MM.1S (cell line): ENCODE data around the gene SLCO1B3.

Experiments
- DNase-seq: peaks from one replicate; pipeline ENCODE4 v3.0.0-alpha.2; 2015
- H2AFZ ChIP-seq: fragments of 300-600 bp; sonication (generic); 2 replicates; pipeline ENCODE4 v1.6.0; 2016; ENCODE audit warnings: antibody characterized with exemption, low read length
- H3F3A ChIP-seq: fragments of 300-600 bp; sonication (generic); 2 replicates; pipeline ENCODE4 v1.6.1; 2016; ENCODE audit warnings: mild to moderate bottlenecking, antibody characterized with exemption, low read length, moderate library complexity, mixed read lengths; ENCODE audit not compliant: insufficient read depth
- H3K27ac ChIP-seq: fragments of 300-600 bp; sonication (generic); 2 replicates; pipeline ENCODE4 v1.5.1; 2016; ENCODE audit warnings: mild to moderate bottlenecking, low read length
- H3K27me3 ChIP-seq: fragments of 300-600 bp; sonication (generic); replicated peaks from 2 replicates; pipeline ENCODE4 v1.6.0; 2016; ENCODE audit warnings: low read length; ENCODE audit not compliant: insufficient read depth
- H3K36me3 ChIP-seq: fragments of 300-600 bp; sonication (generic); replicated peaks from 2 replicates; pipeline ENCODE4 v1.6.1; 2016; ENCODE audit warnings: mild to moderate bottlenecking, low read length, mixed read lengths; ENCODE audit not compliant: insufficient read depth
- H3K4me1 ChIP-seq: fragments of 300-600 bp; sonication (generic); 2 replicates; pipeline ENCODE4 v1.6.1; 2016; ENCODE audit warnings: low read length, mixed read lengths
- H3K4me2 ChIP-seq: fragments of 300-600 bp; sonication (generic); 2 replicates; pipeline ENCODE4 v1.6.0; 2016; ENCODE audit warnings: low read depth, low read length
- H3K4me3 ChIP-seq: fragments of 300-600 bp; sonication (generic); 2 replicates; pipeline ENCODE4 v1.5.1; 2016; ENCODE audit warnings: low read length, mixed read lengths
- H3K79me2 ChIP-seq: fragments of 300-600 bp; sonication (generic); 2 replicates; pipeline ENCODE4 v1.6.1; 2016; ENCODE audit warnings: mixed run types, low read length, mixed read lengths
- H3K9ac ChIP-seq: fragments of 300-600 bp; sonication (generic); 2 replicates; pipeline ENCODE4 v1.6.1; 2016; ENCODE audit warnings: low read length, mixed read lengths
- H3K9me2 ChIP-seq: fragments of 300-600 bp; sonication (generic); replicated peaks from 2 replicates; pipeline ENCODE4 v1.6.1; 2016; ENCODE audit warnings: mild to moderate bottlenecking, low read length, mixed read lengths; ENCODE audit not compliant: insufficient read depth
- H3K9me3 ChIP-seq: fragments of 300-600 bp; sonication (generic); replicated peaks from 2 replicates; pipeline ENCODE4 v1.6.1; 2016; ENCODE audit warnings: mild to moderate bottlenecking, low read length, mixed read lengths; ENCODE audit not compliant: insufficient read depth
- H4K20me1 ChIP-seq: fragments of 300-600 bp; sonication (generic); 2 replicates; pipeline ENCODE4 v1.6.1; 2016; ENCODE audit warnings: mild to moderate bottlenecking, low read length, moderate library complexity, mixed read lengths; ENCODE audit not compliant: insufficient read depth
- EZH2 ChIP-seq: fragments of 300-600 bp; sonication (generic); optimal IDR thresholded peaks from 2 replicates; pipeline ENCODE3; 2017; ENCODE audit warnings: low read depth, mild to moderate bottlenecking, antibody characterized with exemption, low read length, mixed read lengths
- EZH2phosphoT487 ChIP-seq: fragments of 300-600 bp; sonication (generic); IDR thresholded peaks from 2 replicates; pipeline ENCODE4 v1.6.1; 2018; ENCODE audit warnings: antibody characterized with exemption, low read length
- TF ChIP-seq, protein P1 (sequence below): fragments of 300-600 bp; sonication (generic); IDR thresholded peaks from 2 replicates; pipeline ENCODE4 v1.5.1; 2016; ENCODE audit warnings: antibody characterized with exemption, low read length, mixed read lengths

SLCO1B3 gene

GRCh38 chr12:20808521-20808920 lies 2.0 kb upstream of the SLCO1B3 start:
- TF ChIP-seq, protein P1, sequence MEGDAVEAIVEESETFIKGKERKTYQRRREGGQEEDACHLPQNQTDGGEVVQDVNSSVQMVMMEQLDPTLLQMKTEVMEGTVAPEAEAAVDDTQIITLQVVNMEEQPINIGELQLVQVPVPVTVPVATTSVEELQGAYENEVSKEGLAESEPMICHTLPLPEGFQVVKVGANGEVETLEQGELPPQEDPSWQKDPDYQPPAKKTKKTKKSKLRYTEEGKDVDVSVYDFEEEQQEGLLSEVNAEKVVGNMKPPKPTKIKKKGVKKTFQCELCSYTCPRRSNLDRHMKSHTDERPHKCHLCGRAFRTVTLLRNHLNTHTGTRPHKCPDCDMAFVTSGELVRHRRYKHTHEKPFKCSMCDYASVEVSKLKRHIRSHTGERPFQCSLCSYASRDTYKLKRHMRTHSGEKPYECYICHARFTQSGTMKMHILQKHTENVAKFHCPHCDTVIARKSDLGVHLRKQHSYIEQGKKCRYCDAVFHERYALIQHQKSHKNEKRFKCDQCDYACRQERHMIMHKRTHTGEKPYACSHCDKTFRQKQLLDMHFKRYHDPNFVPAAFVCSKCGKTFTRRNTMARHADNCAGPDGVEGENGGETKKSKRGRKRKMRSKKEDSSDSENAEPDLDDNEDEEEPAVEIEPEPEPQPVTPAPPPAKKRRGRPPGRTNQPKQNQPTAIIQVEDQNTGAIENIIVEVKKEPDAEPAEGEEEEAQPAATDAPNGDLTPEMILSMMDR: no peak
- TF ChIP-seq EZH2 (no peak), EZH2phosphoT487 (no peak)
- Histone ChIP-seq H3F3A (no peaks in the 10 kb centered on the region), H3K79me2 (no peaks in the 10 kb centered on the region), H3K4me2 (no peak overlapping the region), H3K36me3 (no peaks in the 10 kb centered on the region), H3K27me3 (no peaks in the 10 kb centered on the region), H3K4me1 (no peaks in the 10 kb centered on the region), H3K9me2 (no peaks in the 10 kb centered on the region), H3K4me3 (no peak overlapping the region), H3K9me3 (no peaks in the 10 kb centered on the region), H3K9ac (no peak overlapping the region), H2AFZ (no peak overlapping the region), H4K20me1 (no peaks in the 10 kb centered on the region), H3K27ac (no peak overlapping the region)
- no peak for DNase-seq

GRCh38 chr12:20815574-20815973 lies 5.1 kb downstream of the SLCO1B3 start:
- TF ChIP-seq, protein P1: no peak
- TF ChIP-seq EZH2phosphoT487 (no peak), EZH2 (no peak)

DNA sequence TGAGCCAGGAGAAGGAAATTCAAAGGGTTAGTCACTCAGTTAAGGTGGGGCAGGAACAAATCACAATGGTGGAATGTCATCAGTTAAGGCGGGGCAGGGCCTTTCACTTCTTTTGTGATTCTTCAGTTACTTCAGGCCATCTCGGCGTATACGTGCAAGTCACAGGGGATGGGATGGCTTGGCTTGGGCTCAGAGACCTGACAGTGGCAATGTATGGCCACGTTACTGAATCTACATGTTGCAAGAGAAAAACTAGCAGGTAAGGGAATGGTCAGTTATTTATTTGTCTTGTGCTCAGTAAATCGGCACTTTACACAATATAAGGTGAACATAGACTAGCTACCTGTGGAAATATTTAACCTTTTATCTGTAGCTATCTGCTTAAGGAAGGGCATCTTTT lies 11.9 kb downstream of the SLCO1B3 start:
- H3K79me2 ChIP-seq: no peaks in the 10 kb centered on the region
- TF ChIP-seq, protein P1: no peak
- TF ChIP-seq EZH2 (no peak), EZH2phosphoT487 (no peak)
- H3K9me3 ChIP-seq: no peaks in the 10 kb centered on the region
- no peak for DNase-seq
- no peak overlapping the region for H3K4me2 ChIP-seq
- no peaks in the 10 kb centered on the region for H4K20me1 ChIP-seq
- no peaks in the 10 kb centered on the region for H3K4me1 ChIP-seq
- no peaks in the 10 kb centered on the region for H3K27me3 ChIP-seq
- H2AFZ ChIP-seq: no peak overlapping the region
- H3K4me3 ChIP-seq: no peak overlapping the region
- H3K27ac ChIP-seq: no peak overlapping the region
- no peaks in the 10 kb centered on the region for H3K9me2 ChIP-seq
- H3K36me3 ChIP-seq: no peaks in the 10 kb centered on the region
- no peaks in the 10 kb centered on the region for H3F3A ChIP-seq
- H3K9ac ChIP-seq: no peak overlapping the region

More at GRCh38 chr12:20815574-20815973, 5.1 kb downstream of the SLCO1B3 start:
- no peaks in the 10 kb centered on the region for H4K20me1 ChIP-seq
- H3K4me2 ChIP-seq: no peak overlapping the region
- H3K9me3 ChIP-seq: no peaks in the 10 kb centered on the region
- H3K9ac ChIP-seq: no peak overlapping the region
- H3K27ac ChIP-seq: no peak overlapping the region
- H3K79me2 ChIP-seq: no peaks in the 10 kb centered on the region
- H3F3A ChIP-seq: no peaks in the 10 kb centered on the region
- H3K4me3 ChIP-seq: no peak overlapping the region
- no peaks in the 10 kb centered on the region for H3K36me3 ChIP-seq
- H3K27me3 ChIP-seq: no peaks in the 10 kb centered on the region
- no peaks in the 10 kb centered on the region for H3K9me2 ChIP-seq
- H2AFZ ChIP-seq: no peak overlapping the region
- no peaks in the 10 kb centered on the region for H3K4me1 ChIP-seq
- no peak for DNase-seq
